H9 (cell line): ENCODE results near the gene SEL1L. TPM values are rescaled to one million over a fixed set of nuclear protein-coding genes. Genes with fewer than 3 reads are reported as not detected.

Source experiments
- DNase-seq: peaks from one replicate; pipeline ENCODE4 v3.0.0-alpha.2; 2017
- H2AFZ ChIP-seq: one replicate; pipeline ENCODE4 v1.6.1; 2013; ENCODE audit warnings: mild to moderate bottlenecking, low read length, control low read depth, moderate library complexity
- H2AK5ac ChIP-seq: 2 replicates; pipeline ENCODE4 v1.6.1; 2013; ENCODE audit warnings: low read length, control low read depth, mixed read lengths; ENCODE audit not compliant: insufficient read length
- H2BK120ac ChIP-seq: one replicate; pipeline ENCODE4 v1.6.1; 2013; ENCODE audit warnings: low read depth, mild to moderate bottlenecking, low read length, control low read depth, inconsistent platforms; ENCODE audit not compliant: poor library complexity, severe bottlenecking
- H2BK12ac ChIP-seq: 2 replicates; pipeline ENCODE4 v1.6.1; 2013; ENCODE audit warnings: low read length, control low read depth, mixed read lengths, low read depth; ENCODE audit not compliant: insufficient read length
- H2BK15ac ChIP-seq: 2 replicates; pipeline ENCODE4 v1.6.1; 2013; ENCODE audit warnings: low read depth, low read length, control low read depth
- H2BK20ac ChIP-seq: one replicate; pipeline ENCODE4 v1.6.1; 2013; ENCODE audit warnings: low read depth, mild to moderate bottlenecking, low read length, control low read depth, inconsistent platforms; ENCODE audit not compliant: poor library complexity, severe bottlenecking
- H2BK5ac ChIP-seq: 2 replicates; pipeline ENCODE4 v1.6.1; 2013; ENCODE audit warnings: low read length, control low read depth, mixed read lengths; ENCODE audit not compliant: insufficient read length
- H3K14ac ChIP-seq: 2 replicates; pipeline ENCODE4 v1.6.1; 2013; ENCODE audit warnings: low read length, control low read depth; ENCODE audit not compliant: insufficient read depth
- H3K18ac ChIP-seq: 2 replicates; pipeline ENCODE4 v1.6.1; 2013; ENCODE audit warnings: low read depth, mild to moderate bottlenecking, mixed read lengths, low read length, control low read depth; ENCODE audit not compliant: insufficient read length
- H3K23ac ChIP-seq: 2 replicates; pipeline ENCODE4 v1.6.1; 2013; ENCODE audit warnings: low read length, control low read depth, mixed read lengths, low read depth; ENCODE audit not compliant: insufficient read length
- H3K23me2 ChIP-seq: 2 replicates; pipeline ENCODE4 v1.6.1; 2013; ENCODE audit warnings: low read depth, mild to moderate bottlenecking, mixed read lengths, low read length, control low read depth; ENCODE audit not compliant: insufficient read length, poor library complexity, severe bottlenecking
- H3K27ac ChIP-seq: 2 replicates; pipeline ENCODE4 v1.5.1; 2013; ENCODE audit warnings: low read length, control low read depth, mixed read lengths, low read depth; ENCODE audit not compliant: insufficient read length
- H3K27me3 ChIP-seq: 2 replicates; pipeline ENCODE4 v1.6.1; 2013; ENCODE audit warnings: low read length, control low read depth, inconsistent platforms; ENCODE audit not compliant: insufficient read depth
- H3K4ac ChIP-seq: 2 replicates; pipeline ENCODE4 v1.6.1; 2013; ENCODE audit warnings: low read depth, mild to moderate bottlenecking, control low read depth, inconsistent platforms, low read length, moderate library complexity
- H3K4me1 ChIP-seq: 2 replicates; pipeline ENCODE4 v1.6.1; 2013; ENCODE audit warnings: low read length, control low read depth, inconsistent platforms; ENCODE audit not compliant: insufficient read depth
- H3K4me2 ChIP-seq: 2 replicates; pipeline ENCODE4 v1.6.1; 2013; ENCODE audit warnings: low read length, control low read depth, mixed read lengths; ENCODE audit not compliant: insufficient read length, insufficient read depth
- H3K56ac ChIP-seq: 2 replicates; pipeline ENCODE4 v1.6.1; 2013; ENCODE audit warnings: low read depth, mild to moderate bottlenecking, mixed read lengths, low read length, control low read depth; ENCODE audit not compliant: insufficient read length
- H3K79me1 ChIP-seq: 2 replicates; pipeline ENCODE4 v1.6.1; 2013; ENCODE audit warnings: low read depth, mild to moderate bottlenecking, moderate library complexity, low read length, control low read depth, inconsistent platforms; ENCODE audit not compliant: insufficient read depth, poor library complexity, severe bottlenecking
- H3K79me2 ChIP-seq: 2 replicates; pipeline ENCODE4 v1.6.1; 2013; ENCODE audit warnings: low read length, control low read depth, inconsistent platforms; ENCODE audit not compliant: insufficient read depth
- H3K9ac ChIP-seq: 2 replicates; pipeline ENCODE4 v1.6.1; 2013; ENCODE audit warnings: low read length, control low read depth, mixed read lengths; ENCODE audit not compliant: insufficient read length; ENCODE audit errors: extremely low read depth
- H3K9me3 ChIP-seq: one replicate; pipeline ENCODE4 v1.6.1; 2013; ENCODE audit warnings: low read depth, low read length, inconsistent platforms; ENCODE audit not compliant: control insufficient read depth
- H3T11ph ChIP-seq: one replicate; pipeline ENCODE4 v1.6.1; 2013; ENCODE audit warnings: mild to moderate bottlenecking, low read length, control low read depth, inconsistent platforms
- H4K20me1 ChIP-seq: one replicate; pipeline ENCODE4 v1.6.1; 2013; ENCODE audit not compliant: control insufficient read depth, insufficient read length, insufficient read depth
- H4K5ac ChIP-seq: 2 replicates; pipeline ENCODE4 v1.6.1; 2013; ENCODE audit warnings: low read depth, mild to moderate bottlenecking, mixed read lengths, low read length, control low read depth; ENCODE audit not compliant: insufficient read length
- H4K8ac ChIP-seq: replicated peaks from 2 replicates; pipeline ENCODE4 v1.6.1; 2013; ENCODE audit warnings: low read length, control low read depth, mixed read lengths, low read depth; ENCODE audit not compliant: insufficient read length
- H4K91ac ChIP-seq: 2 replicates; pipeline ENCODE4 v1.6.1; 2013; ENCODE audit warnings: low read depth, mild to moderate bottlenecking, moderate library complexity, mixed read lengths, low read length, control low read depth; ENCODE audit not compliant: insufficient read length
- H3K27ac Mint-ChIP-seq, 3 experiments: 2 replicates in 2 of 3; 3 replicates in 1 of 3; pipeline ENCODE4 v1.8.0; 2020 to 2021; ENCODE audit warnings: mixed read lengths in 3 of 3, mild to moderate bottlenecking in 1 of 3, moderate library complexity in 1 of 3
- H3K27me3 Mint-ChIP-seq: 2 replicates; pipeline ENCODE4 v1.8.0; 2021; ENCODE audit warnings: low read depth, mild to moderate bottlenecking, moderate library complexity, mixed read lengths
- H3K36me3 Mint-ChIP-seq, 3 experiments: 2 replicates in 2 of 3; 3 replicates in 1 of 3; pipeline ENCODE4 v1.8.0; 2020 to 2021; ENCODE audit warnings: low read depth in 3 of 3, mixed read lengths in 3 of 3; ENCODE audit not compliant: insufficient read depth in 1 of 3
- H3K4me1 Mint-ChIP-seq, 2 experiments: 2 replicates each; pipeline ENCODE4 v1.8.0; 2020; ENCODE audit warnings: mixed read lengths in 2 of 2
- H3K4me3 Mint-ChIP-seq, 2 experiments: 2 replicates in 1 of 2; 3 replicates in 1 of 2; pipeline ENCODE4 v1.8.0; 2020 to 2021; ENCODE audit warnings: mild to moderate bottlenecking in 2 of 2, mixed read lengths in 2 of 2, moderate library complexity in 1 of 2
- H3K9me3 Mint-ChIP-seq, 2 experiments: 2 replicates in 1 of 2; 3 replicates in 1 of 2; pipeline ENCODE4 v1.8.0; 2020; ENCODE audit warnings: mild to moderate bottlenecking in 2 of 2, mixed read lengths in 2 of 2, moderate library complexity in 1 of 2
- CTCF ChIP-seq: fragments of 200-600 bp; sonication (generic); conservative IDR thresholded peaks from 3 replicates; pipeline ENCODE4 v1.8.0; 2021; ENCODE audit warnings: antibody characterized with exemption, mild to moderate bottlenecking
- WGBS: extraction: QIAGEN DNeasy Blood & Tissue Kit; methylation state at CpG from one replicate; pipeline ENCODE4 v1.1.7; 2013; ENCODE audit warnings: missing lambda C conversion rate, low lambda C conversion rate, mixed read lengths; ENCODE audit not compliant: insufficient read length; ENCODE audit errors: extremely low coverage; 5-methylcytosine and 5-hydroxymethylcytosine counted together
- total RNA-seq: library from RNA; stranded (reverse); gene quantifications from 2 replicates; pipeline ENCODE4 v1.2.1, GENCODE V29; 2021

SEL1L gene
- total RNA-seq, 1 experiment from 2014 or later: 27.5 TPM

GRCh38 chr14:81484120-81484519 lies 49.5 kb downstream of the SEL1L start:
- Histone ChIP-seq H3K9ac (no peak overlapping the region), H3K23me2 (no peaks in the 10 kb centered on the region), H3K56ac (no peak overlapping the region), H3K18ac (no peak overlapping the region), H3K79me1 (no peaks in the 10 kb centered on the region), H3K79me2 (no peaks in the 10 kb centered on the region), H3K9me3 (no peaks in the 10 kb centered on the region), H2BK5ac (no peak overlapping the region), H4K8ac (no peak overlapping the region), H3K23ac (no peak overlapping the region), H2BK15ac (no peak overlapping the region), H4K20me1 (no peaks in the 10 kb centered on the region), H2AFZ (no peak overlapping the region), H2BK120ac (no peak overlapping the region), H3K4ac (no peak overlapping the region), H2AK5ac (no peak overlapping the region), H2BK20ac (no peak overlapping the region), H3K27me3 (no peaks in the 10 kb centered on the region), H3K27ac (no peak overlapping the region), H3K4me1 (no peaks in the 10 kb centered on the region), H4K5ac (no peak overlapping the region), H2BK12ac (no peak overlapping the region), H3K4me2 (no peak overlapping the region), H3K14ac (no peak overlapping the region), H3T11ph (no peak overlapping the region), H4K91ac (no peak overlapping the region)
- Mint-ChIP-seq H3K9me3 (no peaks in the 10 kb centered on the region), H3K4me1 (no peaks in the 10 kb centered on the region), H3K27me3 (no peaks in the 10 kb centered on the region), H3K4me3 (no peak overlapping the region), H3K36me3 (peaks cover 11 to 52% (median 46%) of the 10 kb centered on the region in 3 experiments; a peak in 6 of 7 replicates), H3K27ac (no peak overlapping the region)
- WGBS: no CpG with 5 or more reads among the region's 4 CpGs
- no peak for DNase-seq
- TF ChIP-seq CTCF: no peak
